G401 (cell line): Measurements from ENCODE around the gene XPO1. TPM values are rescaled to one million over a fixed set of nuclear protein-coding genes. Genes with fewer than 3 reads are reported as not detected.
"Not testable (repeated sequence)": the region's sequence is repeated elsewhere in the genome, so short reads cannot be mapped to it uniquely, and the experiment has no call there.

ENCODE experiments used
- DNase-seq: peaks from one replicate; pipeline ENCODE4 v3.0.0-alpha.2; 2015; ENCODE audit warnings: low spot score
- in situ Hi-C: cut with HindIII; loops from 2 replicates; pipeline ENCODE4 v1.10.0; 2016; ENCODE audit warnings: low sequenced_read_pairs, mixed read lengths
- total RNA-seq: library from RNA; depleted of rRNA; stranded (reverse); fragments of >200 nt; shearing (Covaris generic); gene quantifications from 2 replicates; pipeline ENCODE4 v1.2.3, GENCODE V29; 2014

The XPO1 gene
- total RNA-seq, 1 experiment from 2014 or later = 217 TPM

DNA sequence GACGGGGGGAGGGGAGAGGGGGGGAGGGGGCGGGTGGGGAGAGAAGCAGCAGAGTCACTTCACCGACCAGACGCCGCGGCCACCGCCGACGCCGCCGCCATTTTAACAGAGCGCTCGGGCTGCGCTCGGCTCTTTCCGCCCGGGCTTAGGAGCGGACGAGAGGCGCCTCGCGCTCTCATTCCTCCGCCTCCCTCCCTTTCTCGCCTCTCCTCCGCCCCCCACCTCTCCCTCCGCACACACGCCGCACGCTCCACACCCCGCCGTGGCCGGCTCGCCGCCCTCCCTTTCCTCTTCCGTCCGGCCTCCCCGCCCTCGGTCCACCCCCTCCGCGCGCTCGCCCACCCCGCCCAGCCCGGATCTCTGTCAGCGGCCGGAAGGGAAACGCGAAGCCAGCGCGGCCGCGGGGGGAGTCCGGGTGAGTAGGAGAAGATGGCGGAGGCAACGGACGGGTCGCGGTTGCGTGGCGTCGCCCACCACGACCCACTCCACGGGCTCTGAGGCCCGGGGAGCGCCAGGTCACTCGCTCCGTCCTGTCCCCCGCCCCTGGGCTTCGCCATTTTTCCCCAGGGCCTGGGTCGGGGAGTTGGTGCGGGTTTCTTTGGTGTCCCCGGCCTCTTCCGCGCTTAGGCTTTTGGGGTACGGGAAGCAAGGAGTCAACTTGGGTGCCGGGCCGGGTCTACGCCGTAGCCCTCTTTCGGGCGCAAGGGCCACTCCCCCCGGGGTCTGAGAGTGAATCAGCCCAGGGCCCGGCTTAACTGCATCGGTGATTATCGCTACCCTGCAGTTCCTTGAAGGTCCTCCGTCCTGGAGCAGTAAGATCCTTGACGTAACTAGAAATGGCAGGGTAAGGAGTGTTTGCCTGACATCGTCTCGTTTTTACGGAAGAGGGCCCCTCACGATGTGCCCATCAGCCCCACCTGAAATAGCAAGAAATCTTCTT lies 66.9 kb downstream of the XPO1 start, which contains the start of gene USP34:
USP34 (minus strand) TSS at position 123 of the 940 bp plus-strand sequence. CDS start 395 bp downstream, outside the sequence.
- in situ Hi-C loops = no loop called here

DNA sequence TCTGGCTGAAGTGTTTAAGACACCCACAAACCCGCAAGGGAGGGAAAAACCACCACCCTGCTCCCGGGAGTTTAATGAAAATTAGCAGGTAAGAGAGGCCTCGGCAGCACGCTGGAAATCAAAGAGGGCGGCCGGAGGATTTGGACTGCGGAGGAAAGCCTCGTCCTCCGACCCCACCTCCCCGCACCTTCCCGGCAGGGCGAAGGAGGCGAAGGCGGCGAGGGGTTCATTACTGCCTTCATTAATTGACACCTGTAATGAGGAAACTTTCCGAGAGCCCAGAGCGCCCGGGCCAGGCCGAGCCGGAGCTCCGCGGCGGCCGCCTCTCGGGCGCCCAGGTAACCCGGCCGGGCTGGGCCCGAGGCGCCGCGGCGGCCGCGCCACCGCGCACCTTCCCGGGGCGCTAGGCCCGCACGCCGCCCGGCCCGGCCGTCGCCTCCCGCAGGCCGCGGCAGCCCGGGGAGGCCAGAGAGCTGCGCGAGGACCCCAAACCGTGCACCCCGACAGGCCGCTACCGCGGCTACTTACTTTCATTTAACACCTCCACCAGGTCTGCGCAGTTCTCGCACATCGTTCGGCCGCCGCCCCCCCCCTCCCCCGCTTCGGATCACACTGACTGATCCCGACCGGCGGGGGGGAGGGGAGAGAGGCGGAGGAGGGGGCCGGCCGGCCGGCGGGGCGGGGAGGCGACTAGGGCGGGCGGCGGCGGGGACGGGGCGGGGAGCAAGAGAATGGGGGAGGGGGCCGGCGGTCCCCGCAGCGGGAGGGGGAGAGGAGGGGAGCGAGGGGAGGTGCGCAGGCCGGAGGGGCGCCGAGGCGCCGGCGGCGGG lies 67.8 kb downstream of the XPO1 start:
- DNase-seq = peak; percentile 72
- in situ Hi-C loops = no loop called here

More for the DNA sequence above, 66.9 kb downstream of the XPO1 start, which contains the start of gene USP34:
- DNase-seq = peak; percentile 96

GRCh38 chr2:61469424-61470121 lies 68.6 kb downstream of the XPO1 start:
- no peak for DNase-seq
- in situ Hi-C loops = no loop called here

GRCh38 chr2:61468231-61468630 lies 69.9 kb downstream of the XPO1 start:
- in situ Hi-C loops, DNase-seq: not testable (repeated sequence)

DNA sequence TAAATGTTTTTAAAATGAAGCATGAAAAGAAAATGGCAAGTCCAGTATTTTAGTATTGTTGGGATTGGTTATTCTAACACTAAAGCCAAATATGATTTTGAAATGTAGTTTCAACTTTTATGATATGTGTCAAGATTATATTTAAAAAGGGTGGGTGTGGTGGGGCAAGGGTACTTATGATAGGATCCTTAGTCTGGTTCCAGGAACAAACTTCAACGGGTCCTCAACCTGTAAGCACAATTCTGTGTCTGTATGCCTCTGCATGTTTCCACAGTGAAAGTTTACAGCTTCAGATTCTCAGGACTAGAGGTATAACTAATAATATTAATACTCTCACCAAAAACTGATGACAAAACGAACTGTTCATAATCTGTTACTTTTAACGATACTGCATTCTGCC lies 73.1 kb downstream of the XPO1 start:
- no peak for DNase-seq
- in situ Hi-C loops = no loop called here

GRCh38 chr2:61463769-61464475 lies 74.2 kb downstream of the XPO1 start:
- peak; percentile 57 for DNase-seq
- in situ Hi-C loops = no loop called here

GRCh38 chr2:61461404-61461803 lies 76.8 kb downstream of the XPO1 start:
- DNase-seq = no peak
- in situ Hi-C loops = no loop called here

GRCh38 chr2:61460163-61460562 lies 78.0 kb downstream of the XPO1 start:
- no peak for DNase-seq
- in situ Hi-C loops = no loop called here

- in situ Hi-C loops = no loop called here
- DNase-seq = no peak
Measured at GRCh38 chr2:61456746-61457420, 81.3 kb downstream of the XPO1 start.

DNA sequence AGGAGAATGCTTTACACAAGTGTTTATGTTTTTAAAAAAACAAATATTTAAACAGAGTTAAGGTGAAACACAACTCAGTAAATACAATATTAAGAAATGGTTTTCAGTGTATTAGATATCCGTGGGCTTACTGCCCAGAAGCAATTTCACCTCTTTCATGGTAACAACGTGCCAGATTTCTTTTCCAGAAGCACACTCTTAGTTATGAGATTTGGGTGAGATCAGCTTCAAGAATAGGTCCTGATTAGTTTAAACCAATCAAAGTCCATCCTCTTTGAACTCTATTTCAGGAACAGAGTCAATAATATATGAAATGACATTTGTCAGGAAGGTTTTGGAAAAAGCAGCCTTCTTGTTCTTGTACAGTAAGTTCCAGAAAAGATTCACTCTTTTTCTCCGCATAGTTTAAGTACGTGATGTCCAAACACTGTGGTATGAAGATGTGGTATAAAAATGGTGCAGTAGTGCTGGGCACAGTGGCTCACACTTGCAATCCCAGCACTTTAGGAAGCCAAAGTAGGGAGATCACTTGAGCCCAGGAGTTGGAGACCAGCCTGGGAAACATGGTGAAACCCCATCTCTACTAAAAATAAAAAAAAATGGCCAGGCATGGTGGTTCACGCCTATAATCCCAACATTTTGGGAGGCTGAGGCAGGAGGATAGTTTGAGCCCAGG lies 81.9 kb downstream of the XPO1 start:
- no peak for DNase-seq
- in situ Hi-C loops = no loop called here

GRCh38 chr2:61454972-61455371 lies 83.2 kb downstream of the XPO1 start:
- in situ Hi-C loops, DNase-seq: not testable (repeated sequence)

GRCh38 chr2:61454383-61454782 lies 83.8 kb downstream of the XPO1 start:
- no peak for DNase-seq
- in situ Hi-C loops = no loop called here

GRCh38 chr2:61452392-61452791 lies 85.8 kb downstream of the XPO1 start:
- in situ Hi-C loops = no loop called here
- no peak for DNase-seq

- in situ Hi-C loops = no loop called here
- DNase-seq = no peak
Measured at GRCh38 chr2:61451178-61451577, 87.0 kb downstream of the XPO1 start.

GRCh38 chr2:61450144-61450543 lies 88.0 kb downstream of the XPO1 start:
- DNase-seq = no peak
- in situ Hi-C loops = no loop called here

GRCh38 chr2:61448229-61448628 lies 89.9 kb downstream of the XPO1 start:
- in situ Hi-C loops = no loop called here
- DNase-seq = no peak

DNA sequence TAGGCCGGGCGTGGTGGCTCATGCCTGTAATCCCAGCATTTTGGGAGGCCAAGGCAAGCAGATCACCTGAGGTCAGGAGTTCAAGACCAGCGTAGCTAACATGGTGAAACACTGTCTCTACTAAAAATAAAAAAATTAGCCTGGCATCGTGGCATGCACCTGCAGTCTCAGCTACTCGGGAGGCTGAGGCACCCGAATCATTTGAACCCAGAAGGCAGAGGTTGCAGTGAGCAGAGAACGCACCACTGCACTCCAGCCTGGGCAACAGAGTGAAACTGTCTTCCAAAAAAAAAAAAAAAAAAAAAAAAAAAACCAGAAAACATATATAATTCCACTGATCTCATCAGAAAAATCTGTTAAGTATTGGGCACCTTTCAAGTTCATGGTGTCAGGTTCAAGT lies 91.2 kb downstream of the XPO1 start:
- DNase-seq, in situ Hi-C loops: not testable (repeated sequence)
